Endodermal cell (in vitro differentiated cells): ENCODE measurements around the gene TP53I13. TPM values are rescaled to one million over a fixed set of nuclear protein-coding genes. Genes with fewer than 3 reads are reported as not detected.
"Not testable (repeated sequence)": the region's sequence is repeated elsewhere in the genome, so short reads cannot be mapped to it uniquely, and the experiment has no call there.

Experiments
- DNase-seq: peaks from one replicate; pipeline ENCODE4 v3.0.0-alpha.2; 2017
- H3K27ac ChIP-seq: 2 replicates; pipeline ENCODE4 v1.5.1; 2013; ENCODE audit warnings: mild to moderate bottlenecking, low read depth, low read length, moderate library complexity
- H3K27me3 ChIP-seq: 2 replicates; pipeline ENCODE4 v1.6.1; 2013; ENCODE audit warnings: mild to moderate bottlenecking, low read length, moderate library complexity; ENCODE audit not compliant: insufficient read depth, control insufficient read depth, poor library complexity, severe bottlenecking
- H3K36me3 ChIP-seq: 2 replicates; pipeline ENCODE4 v1.7.0; 2013; ENCODE audit warnings: mild to moderate bottlenecking, low read length, moderate library complexity; ENCODE audit not compliant: control insufficient read depth, insufficient read depth
- H3K4me1 ChIP-seq: one replicate; pipeline ENCODE4 v1.7.0; 2013; ENCODE audit warnings: low read length; ENCODE audit not compliant: control insufficient read depth, insufficient read depth
- H3K4me3 ChIP-seq: 2 replicates; pipeline ENCODE4 v1.5.1; 2013; ENCODE audit warnings: mild to moderate bottlenecking, low read length, moderate library complexity
- H3K9ac ChIP-seq: 2 replicates; pipeline ENCODE4 v1.6.1; 2013; ENCODE audit warnings: mild to moderate bottlenecking, low read length, moderate library complexity; ENCODE audit not compliant: poor library complexity, severe bottlenecking; ENCODE audit errors: extremely low read depth
- H3K9me3 ChIP-seq: 2 replicates; pipeline ENCODE4 v1.6.1; 2013; ENCODE audit warnings: mild to moderate bottlenecking, low read length, moderate library complexity; ENCODE audit not compliant: control insufficient read depth
- H3K27ac Mint-ChIP-seq: 2 replicates; pipeline ENCODE4 v1.8.0; 2020; ENCODE audit warnings: mixed read lengths
- H3K27me3 Mint-ChIP-seq: 2 replicates; pipeline ENCODE4 v1.8.0; 2021; ENCODE audit warnings: mild to moderate bottlenecking, mixed read lengths; ENCODE audit not compliant: insufficient read depth
- H3K36me3 Mint-ChIP-seq: 2 replicates; pipeline ENCODE4 v1.8.0; 2020; ENCODE audit warnings: low read depth, mixed read lengths
- H3K4me1 Mint-ChIP-seq: 2 replicates; pipeline ENCODE4 v1.8.0; 2020; ENCODE audit warnings: mixed read lengths
- H3K4me3 Mint-ChIP-seq: 2 replicates; pipeline ENCODE4 v1.8.0; 2020; ENCODE audit warnings: mild to moderate bottlenecking, moderate library complexity, mixed read lengths
- H3K9me3 Mint-ChIP-seq: 2 replicates; pipeline ENCODE4 v1.8.0; 2020; ENCODE audit warnings: mild to moderate bottlenecking, mixed read lengths
- CTCF ChIP-seq: fragments of 200-600 bp; sonication (generic); conservative IDR thresholded peaks from 2 replicates; pipeline ENCODE4 v1.5.0; 2021; ENCODE audit warnings: antibody characterized with exemption, mild to moderate bottlenecking
- WGBS, 2 experiments: methylation state at CpG; one replicate each; pipeline versions ENCODE4 v1.1.5 to v1.1.7; 2013; ENCODE audit warnings: missing lambda C conversion rate in 2 of 2, mixed read lengths in 1 of 2; ENCODE audit not compliant: insufficient coverage in 1 of 2, insufficient read length in 1 of 2; 5-methylcytosine and 5-hydroxymethylcytosine counted together
- total RNA-seq, 2 donors: library from RNA; stranded (reverse); fragmentation: NEBNext Ultra II Directional in 1 of 2; extraction: Animal tissue kit (Norgen Biotek cat#: 25700) in 1 of 2; gene quantifications; 2 replicates in 1 of 2; 3 replicates in 1 of 2; pipeline ENCODE4 v1.2.1, GENCODE V29; 2021

Gene TP53I13
- total RNA-seq, 2 donors from 2014 or later = 21.7 to 31.0 TPM

GRCh38 chr17:29557085-29557738 lies 11.3 kb upstream of the TP53I13 start:
- Histone ChIP-seq H3K4me3 (no peak overlapping the region), H3K36me3 (no peaks in the 10 kb centered on the region), H3K27me3 (peaks cover 5% of the 10 kb centered on the region), H3K27ac (no peak overlapping the region), H3K4me1 (no peaks in the 10 kb centered on the region), H3K9me3 (no peaks in the 10 kb centered on the region), H3K9ac (no peak overlapping the region)
- DNase-seq = no peak
- no peaks in the 10 kb centered on the region for H3K36me3 Mint-ChIP-seq
- TF ChIP-seq CTCF = no peak
- no peak overlapping the region for H3K4me3 Mint-ChIP-seq
- peaks cover 4% of the 10 kb centered on the region for H3K4me1 Mint-ChIP-seq
- H3K27ac Mint-ChIP-seq = no peak overlapping the region
- WGBS, 2 experiments = 100% methylated on average over 1 of the region's 1 CpG; no CpG with 5 or more reads in 1 of the 2 experiments
- H3K9me3 Mint-ChIP-seq = no peaks in the 10 kb centered on the region
- H3K27me3 Mint-ChIP-seq = peaks cover 15% of the 10 kb centered on the region

GRCh38 chr17:29557739-29558116 lies 10.8 kb upstream of the TP53I13 start:
- no peaks in the 10 kb centered on the region for H3K9me3 ChIP-seq
- H3K27ac ChIP-seq = no peak overlapping the region
- H3K9ac ChIP-seq = no peak overlapping the region
- no peaks in the 10 kb centered on the region for H3K4me1 ChIP-seq
- Mint-ChIP-seq H3K27me3 (peaks cover 20% of the 10 kb centered on the region), H3K4me3 (no peak overlapping the region), H3K9me3 (no peaks in the 10 kb centered on the region), H3K36me3 (no peaks in the 10 kb centered on the region), H3K4me1 (peaks cover 4% of the 10 kb centered on the region), H3K27ac (no peak overlapping the region)
- DNase-seq = no peak
- TF ChIP-seq CTCF = no peak
- H3K36me3 ChIP-seq = no peaks in the 10 kb centered on the region
- H3K27me3 ChIP-seq = peaks cover 10% of the 10 kb centered on the region
- H3K4me3 ChIP-seq = no peak overlapping the region

- WGBS, 2 experiments = 95 to 96% methylated on average over 5 of the region's 5 CpGs
- H3K36me3 Mint-ChIP-seq, H3K9ac ChIP-seq, H3K27ac ChIP-seq, H3K27ac Mint-ChIP-seq, H3K4me3 ChIP-seq, H3K9me3 Mint-ChIP-seq, H3K9me3 ChIP-seq, H3K4me3 Mint-ChIP-seq, H3K36me3 ChIP-seq, H3K4me1 Mint-ChIP-seq, DNase-seq, H3K4me1 ChIP-seq: not testable (repeated sequence)
- H3K27me3 Mint-ChIP-seq = peaks cover 24% of the 10 kb centered on the region
- peaks cover 14% of the 10 kb centered on the region for H3K27me3 ChIP-seq
Observed at GRCh38 chr17:29558139-29558538, 10.4 kb upstream of the TP53I13 start.

GRCh38 chr17:29559640-29560039 lies 8.9 kb upstream of the TP53I13 start:
- TF ChIP-seq CTCF = no peak
- Histone ChIP-seq H3K27ac (no peak overlapping the region), H3K9ac (no peak overlapping the region), H3K4me1 (no peaks in the 10 kb centered on the region), H3K36me3 (no peaks in the 10 kb centered on the region), H3K4me3 (no peak overlapping the region), H3K9me3 (no peaks in the 10 kb centered on the region), H3K27me3 (peaks cover 23% of the 10 kb centered on the region)
- H3K27me3 Mint-ChIP-seq = peaks cover 34% of the 10 kb centered on the region
- H3K9me3 Mint-ChIP-seq = no peaks in the 10 kb centered on the region
- peaks cover 4% of the 10 kb centered on the region for H3K4me1 Mint-ChIP-seq
- 82% methylated on average over 2 of the region's 2 CpGs; no CpG with 5 or more reads in 1 of the 2 experiments for WGBS, 2 experiments
- no peaks in the 10 kb centered on the region for H3K36me3 Mint-ChIP-seq
- H3K27ac Mint-ChIP-seq = no peak overlapping the region
- peak; percentile 30 for DNase-seq
- no peak overlapping the region for H3K4me3 Mint-ChIP-seq
